Testis (tissue), 3 donors: Measurements from ENCODE around the gene CRYZ. TPM values are rescaled to one million over a fixed set of nuclear protein-coding genes. Genes with fewer than 3 reads are reported as not detected.
A peak's percentile ranks its signal among the peaks of the same experiment; 100 is the strongest.
"Not testable (repeated sequence)": the region's sequence is repeated elsewhere in the genome, so short reads cannot be mapped to it uniquely, and the experiment has no call there.

Source experiments
- DNase-seq: peaks from one replicate; pipeline ENCODE4 v3.0.0-alpha.2; 2019
- H3K27ac ChIP-seq, 2 donors: fragments of 200-600 bp; sonication (generic); one replicate each; pipeline ENCODE4 v1.5.1; 2019
- H3K27me3 ChIP-seq: fragments of 200-600 bp; sonication (generic); one replicate; pipeline ENCODE4 v1.5.1; 2019
- H3K36me3 ChIP-seq: fragments of 200-600 bp; sonication (generic); one replicate; pipeline ENCODE4 v1.5.1; 2017; ENCODE audit warnings: low read depth; ENCODE audit errors: missing control alignments
- H3K4me1 ChIP-seq: fragments of 200-600 bp; sonication (generic); one replicate; pipeline ENCODE4 v1.5.1; 2019
- H3K4me3 ChIP-seq, 2 donors: fragments of 200-600 bp; sonication (generic); one replicate each; pipeline ENCODE4 v1.5.1; 2017 to 2019
- H3K9me3 ChIP-seq: fragments of 200-600 bp; sonication (generic); one replicate; pipeline ENCODE4 v1.5.1; 2017
- CTCF ChIP-seq, 3 experiments: fragments of 450-650 bp in 2 of 3; fragments of 200-600 bp in 1 of 3; sonication (generic) in 1 of 3; IDR thresholded peaks; one replicate each; pipeline ENCODE4 v1.5.1; 2016 to 2019; ENCODE audit warnings: antibody characterized with exemption in 3 of 3, mild to moderate bottlenecking in 2 of 3, moderate library complexity in 1 of 3
- POLR2A ChIP-seq: fragments of 450-650 bp; IDR thresholded peaks from one replicate; pipeline ENCODE4 v1.6.1; 2017; ENCODE audit warnings: antibody characterized with exemption, mild to moderate bottlenecking, moderate library complexity
- WGBS, 2 donors: methylation state at CpG; one replicate each; pipeline ENCODE4 v1.1.5; 2018; 5-methylcytosine and 5-hydroxymethylcytosine counted together
- intact Hi-C: fragments of 100-400 bp; cut with DNase I; formaldehyde crosslinking; loops from one replicate; pipeline ENCODE4 v1.15.1; 2023; ENCODE audit warnings: low total_unique reads
- polyA plus RNA-seq: library from polyadenylated mRNA; stranded (reverse); fragments of 350-450 nt; fragmentation: Illumina TruSeq; extraction: RNeasy Lipid Tissue Mini Kit (QIAGEN cat#74804); gene quantifications from one replicate; pipeline ENCODE4 v1.2.3, GENCODE V29; 2014; ENCODE audit warnings: low read depth, low replicate concordance; ENCODE audit not compliant: insufficient read depth
- total RNA-seq, 2 donors: library from RNA; depleted of rRNA; stranded (reverse); fragments of >200 nt; gene quantifications; one replicate each; pipeline ENCODE4 v1.2.3, GENCODE V29; 2016

Gene CRYZ
- total and polyA plus RNA-seq, 3 donors from 2014 or later = 11.7 to 21.4 (median 13.8) TPM

GRCh38 chr1:74748960-74749359 lies 16.1 kb upstream of the CRYZ start:
- DNase-seq = no peak
- intact Hi-C loops = no loop called here
- H3K36me3 ChIP-seq = no peaks in the 10 kb centered on the region

GRCh38 chr1:74745247-74745646 lies 12.4 kb upstream of the CRYZ start:
- H3K27ac ChIP-seq, H3K27me3 ChIP-seq, H3K4me3 ChIP-seq, H3K9me3 ChIP-seq, intact Hi-C loops, DNase-seq, H3K36me3 ChIP-seq, H3K4me1 ChIP-seq: not testable (repeated sequence)
- WGBS, 2 donors = 94 to 99% methylated on average over 6 of the region's 6 CpGs

More at GRCh38 chr1:74748960-74749359, 16.1 kb upstream of the CRYZ start:
- H3K4me1 ChIP-seq = no peaks in the 10 kb centered on the region
- H3K9me3 ChIP-seq = no peaks in the 10 kb centered on the region
- no peak for TF ChIP-seq CTCF (IDR thresholded peaks at IDR 0.05)
- no peak for TF ChIP-seq POLR2A
- H3K27me3 ChIP-seq = no peaks in the 10 kb centered on the region
- WGBS, 2 donors = 90 to 96% methylated on average over 1 of the region's 1 CpG
- no peak overlapping the region for H3K27ac ChIP-seq
- no peak overlapping the region for H3K4me3 ChIP-seq

DNA sequence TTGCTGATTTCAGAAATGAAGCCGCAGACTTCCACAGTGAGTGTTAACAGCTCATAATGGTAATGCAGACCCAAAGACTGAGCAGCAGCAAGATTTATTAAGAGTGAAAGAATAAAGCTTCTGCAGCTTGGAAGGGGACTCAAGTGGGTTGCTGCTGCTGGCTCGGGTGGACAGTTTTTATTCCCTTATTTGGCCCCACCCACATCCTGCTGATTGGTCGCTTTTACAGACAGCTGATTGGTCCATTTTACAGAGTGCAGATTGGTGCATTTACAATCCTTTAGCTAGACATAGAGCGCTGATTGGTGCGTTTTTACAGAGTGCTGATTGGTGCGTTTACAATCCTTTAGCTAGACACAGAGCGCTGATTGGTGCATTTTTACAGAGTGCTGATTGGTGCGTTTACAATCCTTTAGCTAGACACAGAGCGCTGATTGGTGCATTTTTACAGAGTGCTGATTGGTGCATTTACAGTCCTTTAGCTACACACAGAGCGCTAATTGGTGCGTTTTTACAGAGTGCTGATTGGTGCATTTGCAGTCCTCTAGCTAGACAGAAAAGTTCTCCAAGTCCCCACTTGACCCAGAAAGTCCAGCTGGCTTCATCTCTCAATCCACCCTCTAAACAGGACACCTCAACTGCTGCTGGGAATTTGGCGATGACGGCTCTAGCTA lies 7.6 kb upstream of the CRYZ start:
- H3K36me3 ChIP-seq, intact Hi-C loops, DNase-seq, H3K4me3 ChIP-seq, H3K27ac ChIP-seq, H3K27me3 ChIP-seq, H3K9me3 ChIP-seq, H3K4me1 ChIP-seq: not testable (repeated sequence)
- WGBS, 2 donors = 88 to 95% methylated on average over 13 of the region's 13 CpGs

DNA sequence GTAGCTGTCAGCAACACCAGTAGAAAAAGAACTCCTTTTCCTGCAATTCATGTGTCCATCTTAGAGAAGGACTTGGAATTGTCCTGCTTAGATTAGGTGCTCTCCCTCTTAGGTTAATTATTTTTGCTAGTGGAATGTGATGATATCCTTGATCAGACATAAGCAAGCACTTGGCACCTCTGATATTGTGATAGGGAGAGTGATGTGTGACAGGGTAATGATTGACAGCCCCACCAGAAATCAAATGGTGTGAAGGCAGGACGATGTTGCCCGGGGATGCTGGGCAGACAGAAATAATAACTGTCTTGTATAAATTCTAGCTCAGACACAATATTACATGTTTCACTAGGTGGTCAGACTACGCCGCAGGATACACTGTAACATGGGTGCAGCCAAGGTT lies 4.5 kb upstream of the CRYZ start:
- WGBS, 2 donors = 87 to 89% methylated on average over 4 of the region's 4 CpGs
- Histone ChIP-seq H3K4me1 (peaks cover 8% of the 10 kb centered on the region), H3K36me3 (no peaks in the 10 kb centered on the region), H3K27me3 (no peaks in the 10 kb centered on the region), H3K9me3 (no peaks in the 10 kb centered on the region), H3K4me3 (no peak overlapping the region), H3K27ac (no peak overlapping the region)
- intact Hi-C loops = no loop called here
- no peak for DNase-seq
- TF ChIP-seq POLR2A (no peak), CTCF (IDR thresholded peaks at IDR 0.05) (no peak)

- peak overlapping the region; percentile 65 to 77 for H3K4me3 ChIP-seq
- intact Hi-C loops = no loop called here
- no peaks in the 10 kb centered on the region for H3K27me3 ChIP-seq
- H3K9me3 ChIP-seq = no peaks in the 10 kb centered on the region
- peaks cover 8% of the 10 kb centered on the region for H3K4me1 ChIP-seq
- peak; percentile 61 for DNase-seq
- peak overlapping the region; percentile 84 to 88 for H3K27ac ChIP-seq
- peak; percentile 53 to 63 (median 63) for TF ChIP-seq CTCF (IDR thresholded peaks at IDR 0.05)
- TF ChIP-seq POLR2A = no peak
- no peaks in the 10 kb centered on the region for H3K36me3 ChIP-seq
- WGBS, 2 donors = 12 to 21% methylated on average over 11 of the region's 11 CpGs
Measured at GRCh38 chr1:74733604-74734484, 994 bp upstream of the CRYZ start.

DNA sequence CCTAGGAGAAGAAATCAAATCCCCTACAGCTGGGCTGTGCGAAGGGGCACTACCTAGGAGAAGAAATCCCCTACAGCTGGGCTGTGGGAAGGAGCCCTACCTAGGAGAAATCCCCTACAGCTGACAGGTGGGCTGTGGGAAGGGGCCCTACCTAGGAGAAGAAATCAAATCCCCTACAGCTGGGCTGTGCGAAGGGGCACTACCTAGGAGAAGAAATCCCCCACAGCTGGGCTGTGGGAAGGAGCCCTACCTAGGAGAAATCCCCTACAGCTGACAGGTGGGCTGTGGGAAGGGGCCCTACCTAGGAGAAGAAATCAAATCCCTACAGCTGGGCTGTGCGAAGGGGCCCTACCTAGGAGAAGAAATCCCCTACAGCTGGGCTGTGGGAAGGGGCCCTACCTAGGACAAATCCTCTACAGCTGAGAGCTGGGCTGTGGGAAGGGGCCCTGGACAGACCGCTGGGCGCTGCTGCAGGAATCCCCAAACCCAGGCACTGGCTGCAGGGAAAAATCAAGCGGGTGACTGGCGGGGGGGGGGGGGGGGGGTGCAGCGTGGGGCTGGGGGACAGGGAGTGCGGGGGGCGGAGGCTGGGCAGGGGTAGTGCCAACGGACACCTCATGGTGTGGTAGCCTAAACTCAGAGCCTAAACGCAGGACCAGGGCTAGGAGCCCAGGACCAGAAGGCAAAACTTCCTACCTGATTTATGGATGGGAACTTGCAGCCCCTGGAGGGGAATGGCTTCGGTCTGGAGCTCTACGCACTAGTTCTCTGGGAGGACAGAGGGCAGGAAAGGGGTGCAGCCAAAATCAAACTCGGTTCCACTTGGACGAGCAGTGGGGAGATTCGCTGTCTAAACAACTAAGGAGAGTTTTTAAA lies 541 bp downstream of the CRYZ start:
- peak; percentile 18 for DNase-seq
- WGBS, 2 donors = 14 to 16% methylated on average over 9 to 17 of the region's 17 CpGs
- H3K36me3 ChIP-seq, H3K4me1 ChIP-seq, H3K27me3 ChIP-seq, intact Hi-C loops, H3K9me3 ChIP-seq: not testable (repeated sequence)
- Histone ChIP-seq H3K4me3 (peak overlapping the region; percentile 65 to 77), H3K27ac (peak overlapping the region; percentile 84 to 88)
